ENCODE data around the gene VWA5B1. TPM values are rescaled to one million over a fixed set of nuclear protein-coding genes. Genes with fewer than 3 reads are reported as not detected.

Gene VWA5B1
- total RNA-seq, 1 donor from 2014 or later, result not detected

DNA sequence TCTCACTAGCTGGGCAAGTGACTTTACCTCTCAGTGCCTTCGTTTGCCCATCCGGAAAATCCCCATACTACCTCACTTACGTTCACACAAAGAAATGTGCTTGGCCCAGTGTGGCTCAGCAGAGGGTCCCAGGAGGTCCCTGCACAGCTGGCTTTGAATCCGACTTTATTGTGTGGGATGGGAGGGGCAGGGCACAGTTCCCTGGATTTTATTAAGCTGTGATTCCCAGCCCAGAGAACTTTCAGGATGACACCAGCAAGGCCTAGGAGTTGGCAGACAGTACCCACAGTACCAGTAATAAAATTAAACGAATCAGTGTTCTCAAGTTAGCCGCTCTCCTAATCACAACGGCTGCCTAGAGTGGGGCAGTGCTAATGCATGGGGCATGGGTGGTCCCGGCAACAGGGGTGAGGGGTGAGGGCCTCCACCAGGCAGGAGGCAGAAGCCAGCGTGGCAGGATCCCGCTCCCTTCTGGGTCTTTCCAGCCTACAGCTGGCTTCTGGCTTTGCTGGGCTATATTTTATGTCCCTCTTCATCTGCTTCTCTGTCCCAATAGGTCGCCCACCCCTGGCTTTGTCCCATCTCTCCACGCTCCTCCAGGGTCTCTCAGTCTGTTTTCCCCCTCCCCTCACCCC is 74.9 kb downstream of the VWA5B1 start:
- no peak overlapping the region for H3K4me3 ChIP-seq (ENCODE audit: low read depth, low read length)
- TF ChIP-seq, protein P1, sequence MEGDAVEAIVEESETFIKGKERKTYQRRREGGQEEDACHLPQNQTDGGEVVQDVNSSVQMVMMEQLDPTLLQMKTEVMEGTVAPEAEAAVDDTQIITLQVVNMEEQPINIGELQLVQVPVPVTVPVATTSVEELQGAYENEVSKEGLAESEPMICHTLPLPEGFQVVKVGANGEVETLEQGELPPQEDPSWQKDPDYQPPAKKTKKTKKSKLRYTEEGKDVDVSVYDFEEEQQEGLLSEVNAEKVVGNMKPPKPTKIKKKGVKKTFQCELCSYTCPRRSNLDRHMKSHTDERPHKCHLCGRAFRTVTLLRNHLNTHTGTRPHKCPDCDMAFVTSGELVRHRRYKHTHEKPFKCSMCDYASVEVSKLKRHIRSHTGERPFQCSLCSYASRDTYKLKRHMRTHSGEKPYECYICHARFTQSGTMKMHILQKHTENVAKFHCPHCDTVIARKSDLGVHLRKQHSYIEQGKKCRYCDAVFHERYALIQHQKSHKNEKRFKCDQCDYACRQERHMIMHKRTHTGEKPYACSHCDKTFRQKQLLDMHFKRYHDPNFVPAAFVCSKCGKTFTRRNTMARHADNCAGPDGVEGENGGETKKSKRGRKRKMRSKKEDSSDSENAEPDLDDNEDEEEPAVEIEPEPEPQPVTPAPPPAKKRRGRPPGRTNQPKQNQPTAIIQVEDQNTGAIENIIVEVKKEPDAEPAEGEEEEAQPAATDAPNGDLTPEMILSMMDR (conservative IDR thresholded peaks at IDR 0.05; ENCODE audit: low read depth, low read length), result no peak
- DNase-seq (ENCODE audit: low read depth), result no peak

DNA sequence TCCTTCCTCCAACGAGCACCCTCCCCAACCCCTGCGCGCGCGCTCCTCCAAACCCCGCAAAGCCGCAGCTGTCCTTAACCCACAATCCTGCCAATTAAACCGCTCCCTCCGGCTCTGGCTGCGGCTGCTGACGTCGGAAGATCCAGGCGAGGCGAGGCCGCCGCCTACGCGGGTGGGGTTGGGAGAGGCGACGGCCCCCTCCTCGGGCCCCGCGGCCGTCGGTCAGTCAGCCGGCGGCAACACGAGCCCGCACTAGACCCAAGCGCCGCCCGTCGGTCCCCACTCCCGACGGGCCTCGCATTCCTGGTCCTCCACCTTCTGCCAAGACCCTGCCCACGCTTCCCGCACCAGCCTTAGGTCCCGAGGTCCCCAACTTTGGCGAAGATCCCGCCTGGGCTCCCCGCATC is 75.4 kb downstream of the VWA5B1 start:
- TF ChIP-seq, protein P1 (conservative IDR thresholded peaks at IDR 0.05; ENCODE audit: low read depth, low read length), result no peak
- DNase-seq (ENCODE audit: low read depth), result no peak
- no peak overlapping the region for H3K4me3 ChIP-seq (ENCODE audit: low read depth, low read length)

DNA sequence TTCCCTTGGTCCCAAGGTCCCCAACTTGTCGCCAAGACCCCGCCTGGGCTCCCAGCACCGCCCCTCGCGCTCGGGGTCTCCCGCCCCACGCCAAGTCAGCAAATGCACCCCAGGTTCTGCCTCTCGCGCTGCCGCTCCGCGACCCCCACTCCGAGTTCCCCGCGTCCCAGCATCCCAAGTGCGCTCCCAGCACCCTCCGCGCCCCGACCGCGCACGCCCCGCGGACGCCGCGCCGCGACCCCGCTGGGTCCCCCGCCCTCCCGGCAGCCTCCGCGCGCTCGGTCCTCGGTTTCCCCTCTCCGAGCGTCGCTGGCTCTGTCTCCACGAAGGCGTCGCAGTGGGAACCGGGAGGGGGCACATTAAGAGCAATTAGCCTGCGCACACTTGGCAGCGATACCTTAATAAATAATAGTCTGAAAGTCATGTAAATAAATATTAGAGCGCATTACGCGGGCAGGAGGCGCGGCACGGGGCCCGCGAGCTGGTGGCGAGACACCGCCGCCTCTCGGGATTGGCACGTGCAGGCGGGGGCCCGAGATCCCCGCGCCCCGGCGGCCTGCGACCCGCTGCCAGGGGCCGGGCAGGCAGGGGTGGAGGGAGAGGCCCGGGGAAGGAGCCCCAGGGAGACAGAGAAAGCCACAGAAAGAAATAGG is 75.9 kb downstream of the VWA5B1 start:
- TF ChIP-seq, protein P1 (conservative IDR thresholded peaks at IDR 0.05; ENCODE audit: low read depth, low read length), result no peak
- no peak for DNase-seq (ENCODE audit: low read depth)
- no peak overlapping the region for H3K4me3 ChIP-seq (ENCODE audit: low read depth, low read length)

DNA sequence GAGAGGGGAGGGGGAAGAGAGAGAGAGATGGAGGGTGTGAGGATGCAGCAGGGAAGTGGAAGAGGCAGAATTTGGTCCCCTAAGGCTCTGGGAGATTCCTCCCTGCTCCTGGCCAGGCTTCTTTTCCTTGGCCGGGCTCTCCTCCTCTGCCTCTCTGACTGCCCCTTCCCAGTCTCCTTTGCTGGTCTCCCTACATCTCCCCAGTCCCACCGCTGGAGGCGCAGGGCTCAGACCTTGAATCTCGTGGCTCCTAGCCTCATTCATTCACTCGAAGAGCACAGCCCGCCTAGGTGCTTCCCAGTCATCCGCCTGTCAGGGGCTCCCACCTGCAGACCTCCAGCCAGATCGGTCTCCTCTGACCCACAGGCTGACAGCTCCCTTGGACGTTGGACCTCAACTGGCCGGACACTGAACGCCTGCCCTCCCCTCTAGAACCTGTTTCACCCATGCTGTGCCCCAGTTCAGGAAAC is 76.5 kb downstream of the VWA5B1 start:
- no peak for DNase-seq (ENCODE audit: low read depth)
- TF ChIP-seq, protein P1 (conservative IDR thresholded peaks at IDR 0.05; ENCODE audit: low read depth, low read length), result peak; percentile 64
- H3K4me3 ChIP-seq (ENCODE audit: low read depth, low read length), result no peak overlapping the region

DNA sequence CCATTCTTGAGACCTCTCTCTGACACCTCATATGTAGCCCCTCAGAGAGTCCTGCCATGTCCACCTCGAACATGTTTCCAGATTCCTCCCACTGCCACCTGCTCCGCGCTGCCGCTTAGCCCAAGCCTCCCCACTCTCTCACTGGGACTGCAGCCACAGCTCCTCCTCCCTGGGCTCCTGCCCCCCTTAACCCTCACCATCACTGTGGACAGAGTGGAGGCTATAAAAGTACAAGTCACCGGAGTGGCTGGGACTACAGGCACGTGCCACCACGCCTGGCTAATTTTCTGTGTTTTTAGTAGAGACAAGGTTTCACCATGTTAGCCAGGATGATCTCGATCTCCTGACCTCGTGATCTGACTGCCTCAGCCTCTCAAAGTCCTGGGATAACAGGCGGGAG is 77.0 kb downstream of the VWA5B1 start:
- no peak overlapping the region for H3K4me3 ChIP-seq (ENCODE audit: low read depth, low read length)
- TF ChIP-seq, protein P1 (conservative IDR thresholded peaks at IDR 0.05; ENCODE audit: low read depth, low read length), result no peak
- no peak for DNase-seq (ENCODE audit: low read depth)

DNA sequence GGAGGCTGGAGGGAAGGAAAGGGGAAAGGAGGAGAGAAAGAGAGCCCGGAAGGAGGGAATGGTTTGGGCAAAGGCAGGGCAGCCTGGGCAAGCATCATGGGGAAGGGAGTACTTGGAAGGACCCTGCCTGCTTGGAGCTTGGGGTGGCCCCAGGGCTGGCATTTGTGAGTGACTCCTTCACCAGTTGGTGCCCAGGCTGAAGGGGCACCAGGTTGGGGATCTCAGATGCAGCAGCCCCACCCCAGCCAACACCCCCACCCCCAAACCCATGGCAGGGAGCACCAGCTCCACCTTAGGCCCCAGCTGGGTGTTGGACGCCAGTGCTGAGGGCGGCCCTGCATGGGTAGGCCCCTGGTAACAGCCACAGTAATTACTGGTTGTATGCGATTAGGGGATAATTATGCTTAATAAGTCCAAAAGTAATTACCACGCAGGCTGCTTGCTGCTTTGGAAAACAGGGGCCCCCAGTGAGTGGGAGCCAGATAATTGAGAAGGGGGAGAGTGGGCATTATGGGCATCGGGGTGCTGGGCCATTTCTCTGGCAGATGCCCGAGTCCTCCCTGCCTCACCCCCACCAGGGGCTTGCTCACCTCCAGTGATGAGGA is 78.3 kb downstream of the VWA5B1 start:
- TF ChIP-seq, protein P1 (conservative IDR thresholded peaks at IDR 0.05; ENCODE audit: low read depth, low read length), result no peak
- no peak overlapping the region for H3K4me3 ChIP-seq (ENCODE audit: low read depth, low read length)

More for the DNA sequence above, 78.3 kb downstream of the VWA5B1 start:
- DNase-seq (ENCODE audit: low read depth), result no peak

Measured in epithelial cell of proximal tubule (primary cell).